Islet precursor cell (in vitro differentiated cells): ENCODE data around the gene ZFAND3.

Experiments used
- DNase-seq: peaks from one replicate; pipeline ENCODE4 v3.0.0-alpha.2; 2018

ZFAND3 gene

DNA sequence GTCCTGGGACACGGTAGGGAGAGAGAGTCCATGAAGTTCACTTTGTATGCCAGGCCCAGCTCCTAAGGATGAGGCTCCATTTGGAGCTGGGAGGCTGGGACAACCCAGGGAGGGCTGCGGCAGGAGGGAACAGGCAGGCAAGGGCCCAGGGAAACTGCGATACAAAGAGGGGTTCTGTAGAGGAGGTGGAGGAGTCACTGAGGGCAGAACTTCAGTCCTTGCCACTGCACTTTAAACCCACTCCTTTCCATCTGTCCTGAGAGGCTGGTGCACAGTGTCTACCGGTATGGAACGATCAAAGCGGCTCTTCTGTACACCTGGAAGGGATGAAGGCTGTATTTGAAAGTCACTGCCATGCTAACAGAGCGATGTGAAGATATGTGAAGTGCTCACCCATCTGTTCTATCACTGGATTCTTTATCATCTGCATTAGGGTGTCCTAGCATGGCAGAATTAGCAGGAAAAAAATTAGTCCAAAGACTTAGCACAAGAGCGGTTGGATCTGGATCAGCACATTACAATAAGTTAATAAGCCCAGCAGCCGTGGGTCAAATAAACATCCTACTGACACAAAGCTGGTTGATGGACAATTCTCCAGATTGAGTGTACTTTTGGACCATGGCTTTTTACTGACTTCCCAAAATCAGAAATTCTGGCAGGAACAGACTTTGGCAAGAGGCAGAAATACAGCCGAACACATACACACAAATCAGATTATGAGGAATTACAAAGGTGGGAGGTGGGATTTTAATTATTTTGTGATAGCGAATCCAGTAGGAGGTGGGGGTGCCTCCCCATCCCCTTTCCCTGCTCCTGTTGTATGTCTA, 20.9 kb upstream of the ZFAND3 start:
- no peak for DNase-seq

DNA sequence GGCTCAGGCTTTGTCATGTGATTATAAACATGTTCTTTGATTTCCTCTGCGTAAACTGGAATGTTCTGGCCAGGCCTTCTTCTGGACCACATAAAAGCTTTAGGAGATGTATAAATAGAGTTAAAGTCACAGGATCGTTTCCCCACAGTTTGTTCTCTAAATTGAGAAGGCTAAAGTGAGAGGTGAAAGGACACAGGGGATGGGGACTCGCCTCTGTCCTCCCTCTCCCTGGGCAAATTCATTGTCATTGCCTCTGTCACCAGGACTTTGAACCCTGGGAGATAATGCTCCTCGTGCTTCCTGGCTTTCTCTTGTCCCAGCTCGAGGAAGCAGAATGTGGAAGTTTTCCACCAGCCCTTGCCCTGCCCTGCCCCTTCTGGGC, 20.3 kb upstream of the ZFAND3 start:
- DNase-seq = no peak

DNA sequence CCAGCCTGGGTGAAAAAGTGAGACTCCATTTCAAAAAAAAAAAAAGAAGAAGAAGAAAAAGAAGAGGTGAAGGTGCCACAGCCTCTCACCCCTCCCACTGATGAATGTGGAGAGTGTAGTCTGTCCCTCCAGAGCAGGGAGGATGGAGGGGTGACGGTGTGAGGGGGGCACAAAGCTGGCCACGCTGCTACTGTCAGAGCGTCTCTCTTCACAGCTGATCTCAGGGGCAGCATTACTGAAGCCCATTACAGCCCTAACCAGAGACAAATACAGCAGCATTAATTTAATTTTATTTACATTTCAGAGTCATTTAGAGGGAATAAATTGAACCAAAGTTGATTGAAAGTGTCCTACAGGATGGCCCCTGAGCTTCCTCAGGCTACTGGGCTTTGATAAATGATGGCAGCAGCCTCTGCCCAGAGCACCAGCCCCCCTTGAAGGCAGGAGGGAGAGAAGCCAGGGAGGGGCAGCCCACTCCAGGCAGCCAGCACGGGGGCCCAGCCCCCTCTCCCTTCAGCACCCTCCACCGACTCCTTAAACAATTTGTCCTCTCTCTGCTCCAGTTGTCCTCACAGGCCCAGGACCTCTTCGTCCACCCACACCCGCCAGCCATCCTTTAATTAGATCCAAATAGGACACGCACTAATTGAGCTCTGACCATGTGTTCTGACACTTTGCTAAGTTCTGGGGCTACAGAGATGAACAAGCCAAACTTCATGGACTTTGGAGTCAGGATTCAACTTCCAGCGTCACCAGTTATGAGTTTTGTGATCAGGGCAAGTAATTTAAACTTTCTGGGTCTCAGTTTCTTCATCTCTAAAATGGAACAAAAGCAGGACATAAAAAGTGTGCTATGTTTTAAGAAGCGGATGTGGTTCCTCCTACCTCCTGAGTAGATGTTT, 18.6 kb upstream of the ZFAND3 start:
- peak; percentile 22 for DNase-seq

GRCh38 chr6:37801605-37801940, 18.0 kb upstream of the ZFAND3 start:
- DNase-seq = peak; percentile 29

DNA sequence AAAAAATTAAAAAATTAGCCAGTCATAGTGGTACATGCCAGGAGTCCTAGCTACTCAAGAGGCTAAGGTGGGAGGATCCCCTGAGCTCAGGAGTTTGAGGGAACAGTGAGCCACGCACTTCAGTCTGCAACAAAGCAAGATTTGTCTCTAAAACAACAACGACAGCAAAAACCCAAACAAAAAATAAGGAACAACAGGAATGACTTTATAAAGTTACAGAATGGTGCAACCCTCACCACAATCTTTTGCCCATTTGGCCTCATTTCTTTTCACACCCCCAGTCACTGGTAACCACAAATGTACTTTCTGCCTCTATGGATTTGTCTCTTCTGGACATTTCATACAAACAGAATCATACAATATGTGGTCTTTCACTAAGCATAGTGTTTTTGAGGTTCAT, 16.7 kb upstream of the ZFAND3 start:
- DNase-seq = peak; percentile 12

- DNase-seq = peak; percentile 12
Measured at GRCh38 chr6:37804586-37804985, 14.9 kb upstream of the ZFAND3 start.

DNA sequence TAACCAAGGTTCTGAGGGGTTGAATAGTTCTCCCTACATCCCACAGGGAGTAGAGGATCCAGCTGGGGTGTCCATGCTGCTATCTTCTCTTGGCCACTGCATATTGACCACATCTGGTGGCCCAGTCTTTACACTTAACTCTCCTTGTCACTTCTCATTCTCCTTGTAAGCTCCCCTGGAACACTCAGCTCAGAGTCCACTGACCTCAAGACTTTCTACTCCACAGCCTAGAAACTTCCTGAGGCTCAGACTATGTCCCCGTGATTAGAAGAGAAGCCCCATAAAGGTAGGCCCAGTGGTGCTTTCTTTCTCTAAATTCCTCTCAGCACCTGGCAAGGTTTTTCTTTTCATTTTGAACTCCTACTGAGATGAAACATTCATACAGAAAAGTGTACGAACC, 13.3 kb upstream of the ZFAND3 start:
- DNase-seq = peak; percentile 36

DNA sequence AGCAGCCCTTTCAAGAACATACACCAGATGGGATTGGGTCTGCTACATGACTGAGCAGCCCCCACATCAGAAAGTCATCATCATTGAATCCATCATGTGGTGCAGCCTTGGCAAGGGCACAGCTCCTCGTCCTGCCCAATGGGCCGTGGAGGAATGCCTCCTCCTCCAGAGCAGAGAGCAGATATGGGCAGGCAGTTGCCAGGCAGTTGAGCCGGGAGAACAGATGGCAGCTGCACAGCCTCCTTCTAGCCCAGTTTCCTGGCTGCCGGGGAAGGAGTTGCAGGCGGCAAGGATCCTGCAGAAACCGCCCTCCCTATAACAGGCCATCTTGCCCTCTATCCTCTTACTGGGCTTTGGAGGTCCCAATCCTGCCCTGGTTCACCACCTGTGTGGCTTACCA, 11.9 kb upstream of the ZFAND3 start:
- DNase-seq = peak; percentile 60

- DNase-seq = no peak
Measured at GRCh38 chr6:37809197-37809543, 10.4 kb upstream of the ZFAND3 start.

DNA sequence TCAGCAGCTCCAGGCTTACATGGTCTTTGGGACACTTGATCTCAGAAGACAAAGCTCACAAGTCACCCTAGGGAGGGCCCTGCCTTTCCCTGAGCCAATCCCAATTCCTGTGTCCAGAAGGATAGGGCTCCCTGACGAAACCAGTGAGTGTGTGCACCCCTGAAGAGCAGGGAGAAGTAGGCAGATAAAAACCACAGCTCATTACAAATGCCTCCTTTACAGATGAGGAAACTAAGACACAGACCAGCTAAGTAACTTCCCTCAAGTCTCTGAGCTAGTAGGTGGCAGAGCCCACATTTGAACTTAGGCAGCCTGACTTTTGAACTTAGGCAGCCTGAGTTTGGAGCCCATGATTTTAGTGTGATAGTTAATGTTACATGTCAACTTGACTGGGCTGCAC, 6.7 kb upstream of the ZFAND3 start:
- no peak for DNase-seq

- no peak for DNase-seq
Measured at GRCh38 chr6:37814374-37814773, 5.2 kb upstream of the ZFAND3 start.

DNA sequence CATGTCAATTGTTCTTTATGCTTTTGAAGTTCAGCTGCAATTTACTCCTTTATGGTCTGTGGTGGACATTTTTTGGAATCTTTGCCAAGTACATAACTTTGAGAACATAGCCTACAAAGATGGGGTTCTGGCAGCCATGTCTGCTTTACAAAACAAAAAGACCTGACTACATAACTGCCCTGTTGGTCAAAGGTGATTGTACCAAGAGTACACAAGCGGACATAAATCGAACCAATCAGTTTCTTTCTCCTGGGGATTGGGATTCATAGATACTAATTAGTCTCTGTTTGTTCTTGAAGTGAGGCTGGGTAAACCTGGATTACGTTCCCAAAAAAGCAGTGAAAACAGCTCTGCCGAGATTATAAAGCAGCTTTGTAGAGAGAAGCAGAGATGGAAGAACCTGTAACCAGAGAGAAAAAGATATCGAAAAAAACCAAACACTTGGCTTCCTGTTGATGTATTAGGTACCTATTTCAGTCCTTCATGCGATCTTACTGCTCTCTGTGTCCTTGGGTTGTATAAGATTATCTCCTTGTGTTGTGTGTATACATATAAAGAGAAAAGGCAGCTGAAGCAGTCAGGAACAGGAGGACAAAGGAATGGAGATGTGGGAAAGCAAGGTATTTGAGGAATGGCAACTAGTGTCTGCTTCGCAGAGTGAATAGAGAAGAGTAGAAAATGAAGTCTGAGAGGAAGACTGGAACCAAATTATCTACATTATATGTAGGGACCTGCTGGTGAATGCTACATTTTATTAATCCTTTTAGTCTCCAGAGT, 2.7 kb upstream of the ZFAND3 start:
- DNase-seq = no peak

DNA sequence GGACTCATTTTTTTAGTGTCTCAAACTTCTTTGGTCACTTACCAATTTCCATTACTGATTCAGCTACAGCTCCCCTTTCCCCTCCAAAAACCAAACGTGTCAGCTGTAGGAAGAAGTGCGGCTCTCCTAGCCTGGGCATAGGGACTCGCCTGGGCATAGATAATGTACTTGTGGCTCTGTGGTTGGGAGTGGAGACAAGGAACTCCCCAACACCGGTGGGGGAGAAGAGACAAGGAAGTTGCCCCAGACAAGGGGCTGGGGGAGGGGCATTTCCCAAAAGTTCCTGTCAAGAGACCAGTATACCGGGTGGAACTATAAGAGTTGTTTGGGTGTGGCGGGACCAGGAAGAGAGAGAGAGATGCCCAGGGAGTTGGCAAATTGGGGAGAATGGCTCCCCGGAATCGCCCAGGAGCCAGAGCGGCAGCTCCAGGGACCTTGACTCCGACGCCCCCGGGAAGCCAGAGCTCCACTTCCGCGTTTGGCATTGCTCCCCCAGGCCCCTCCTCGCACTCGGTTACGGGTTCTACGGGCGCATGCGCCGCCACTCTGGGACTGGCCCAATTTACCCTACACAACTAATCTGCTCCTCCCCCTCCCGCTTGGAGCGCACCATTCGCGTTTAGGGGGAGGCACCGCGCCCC, 871 bp upstream of the ZFAND3 start:
- DNase-seq = peak; percentile 98

DNA sequence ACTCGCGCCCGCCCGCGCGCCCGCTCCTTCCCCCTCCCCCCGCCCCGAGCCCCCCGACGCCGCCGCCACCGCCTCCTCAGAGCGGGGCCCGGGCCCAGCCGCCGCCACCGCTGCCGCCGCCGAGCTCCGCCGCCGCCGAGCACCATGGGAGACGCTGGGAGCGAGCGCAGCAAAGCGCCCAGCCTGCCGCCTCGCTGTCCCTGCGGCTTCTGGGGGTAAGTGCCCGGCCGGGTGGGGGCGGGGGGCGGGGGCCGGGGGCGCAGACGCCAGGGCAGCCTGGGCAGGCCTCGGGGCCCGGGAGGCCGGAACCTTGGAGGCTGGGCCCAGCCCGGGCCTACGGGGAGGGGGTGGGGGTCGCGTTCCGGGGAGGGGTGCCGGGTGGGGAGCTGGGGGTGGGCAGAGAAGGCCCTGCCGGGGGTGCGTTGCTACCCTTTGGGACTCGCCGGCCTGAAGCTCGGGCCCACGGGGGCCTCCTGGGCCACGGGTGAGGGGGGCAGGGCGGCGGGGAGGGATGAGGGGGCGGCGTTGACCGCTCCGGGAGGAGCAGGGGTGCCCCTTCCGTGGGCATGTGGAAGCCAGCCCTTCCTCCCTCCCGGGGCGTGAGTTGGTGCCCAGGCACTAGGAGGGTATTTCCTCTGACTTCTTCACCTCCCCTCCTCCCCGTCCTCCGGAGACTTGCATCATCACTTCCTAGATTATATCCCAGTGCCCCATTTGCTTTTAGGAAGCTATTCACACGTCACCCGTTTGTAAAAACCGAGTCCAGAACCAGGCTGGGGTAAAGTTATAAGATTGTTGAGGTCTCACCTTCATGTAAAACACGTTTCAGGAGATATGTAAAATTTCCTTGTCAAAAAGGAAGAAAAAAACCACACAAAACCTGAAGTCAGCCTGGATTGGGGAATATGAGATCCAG, 533 bp downstream of the ZFAND3 start:
- peak; percentile 65 for DNase-seq

DNA sequence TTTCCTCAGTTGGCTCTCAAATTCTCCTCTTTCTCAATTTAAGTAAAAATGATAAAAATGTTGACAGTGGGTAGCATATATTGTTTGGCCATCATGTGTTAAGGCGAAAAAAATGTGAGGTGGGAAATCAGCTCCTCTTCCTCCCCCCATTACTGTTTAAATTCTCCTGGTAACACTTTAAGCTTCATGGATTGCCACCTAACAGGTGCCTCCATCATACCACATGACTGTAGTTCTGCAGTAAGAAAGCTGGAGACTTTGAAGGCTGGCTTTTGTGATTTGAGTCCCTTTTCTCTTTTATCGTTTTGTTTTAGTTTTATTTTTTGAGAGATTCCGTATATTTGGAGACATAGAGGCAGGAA, 1.2 kb downstream of the ZFAND3 start:
- DNase-seq = no peak

GRCh38 chr6:37821446-37821845, 1.9 kb downstream of the ZFAND3 start:
- DNase-seq = no peak

DNA sequence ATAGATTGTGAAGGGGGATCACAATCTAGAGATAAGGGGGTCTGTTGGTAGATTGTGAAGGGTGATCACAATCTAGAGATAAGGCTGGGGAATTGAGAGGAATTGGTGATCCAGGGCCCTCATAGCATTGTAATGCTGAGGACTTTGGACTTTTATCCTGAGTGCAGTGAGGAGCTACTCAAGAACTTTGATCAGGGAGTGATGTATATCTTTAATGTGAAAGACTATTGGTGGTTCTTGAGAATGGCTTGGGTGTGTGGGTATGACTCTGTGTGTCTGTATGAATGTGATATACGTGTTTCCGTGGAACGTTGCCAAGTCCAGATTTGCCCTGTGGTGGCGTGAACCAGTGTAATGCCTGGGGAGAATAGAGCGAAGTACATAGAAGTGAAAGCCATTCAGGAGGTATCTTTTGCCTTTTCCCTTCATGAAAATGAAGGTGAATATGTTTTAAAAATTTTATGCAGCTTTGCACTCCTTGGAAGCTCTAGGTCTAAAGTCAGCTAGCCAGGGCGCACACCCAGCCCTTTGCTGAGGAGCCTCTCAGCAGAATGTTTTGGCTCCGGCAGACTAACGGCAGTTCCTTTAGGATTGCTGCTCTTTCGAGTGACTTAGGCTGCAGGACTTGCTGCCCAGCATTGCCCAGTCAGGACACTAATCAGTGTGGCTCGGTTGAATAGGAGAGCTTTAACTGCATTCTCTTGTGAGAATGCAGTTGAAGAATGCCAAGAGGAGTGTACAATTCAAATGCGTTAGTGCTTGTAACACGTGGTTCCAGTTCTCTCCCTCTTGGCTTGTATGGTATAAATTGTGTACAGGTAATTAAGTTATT, 3.5 kb downstream of the ZFAND3 start:
- DNase-seq = peak; percentile 70

DNA sequence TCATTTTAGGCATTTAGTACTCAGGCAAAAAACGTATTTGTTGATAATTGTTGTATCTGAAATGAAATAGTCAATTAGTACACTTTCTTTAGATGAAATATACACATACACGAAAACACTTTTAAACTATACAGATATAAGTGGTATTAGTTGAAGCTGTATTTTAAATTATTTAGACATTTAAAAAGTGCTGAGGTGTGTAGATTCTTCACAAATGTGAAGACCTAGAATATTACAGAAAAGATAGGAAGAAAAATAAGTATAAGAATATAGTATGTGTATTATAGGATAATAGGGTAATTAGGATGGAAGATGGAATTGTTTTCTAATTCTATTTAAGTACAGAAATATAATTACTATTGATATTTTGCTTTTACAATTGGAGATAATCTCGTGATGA, 4.6 kb downstream of the ZFAND3 start:
- DNase-seq = no peak

DNA sequence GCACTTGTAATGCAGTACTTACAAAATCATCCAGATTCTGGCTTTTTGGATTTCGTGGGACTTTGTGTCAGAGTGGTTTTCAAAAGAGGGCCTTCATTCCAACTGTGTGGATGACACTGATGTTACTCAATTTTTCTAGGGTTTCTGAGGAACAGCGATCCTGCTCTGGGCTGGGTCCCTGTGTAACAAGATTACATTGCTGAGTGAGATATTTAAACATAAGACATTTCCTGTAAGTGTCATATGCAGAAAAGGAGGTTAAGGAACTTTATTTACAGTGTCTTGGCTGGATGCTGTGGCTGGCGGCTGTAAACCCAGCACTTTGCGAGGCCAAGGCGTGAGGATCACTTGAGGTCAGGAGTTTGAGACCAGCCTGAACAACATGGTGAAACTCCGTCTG, 6.7 kb downstream of the ZFAND3 start:
- DNase-seq = no peak

GRCh38 chr6:37826993-37827392, 7.5 kb downstream of the ZFAND3 start:
- DNase-seq = no peak
